IPS-18a (cell line): ENCODE data around the gene NEGR1.

ENCODE experiments used
- H3K27ac ChIP-seq: one replicate; pipeline ENCODE4 v1.5.1; 2013; ENCODE audit warnings: low read length
- H3K27me3 ChIP-seq: one replicate; pipeline ENCODE4 v1.6.1; 2013; ENCODE audit warnings: mild to moderate bottlenecking, low read length; ENCODE audit not compliant: control insufficient read depth, insufficient read depth
- H3K36me3 ChIP-seq: one replicate; pipeline ENCODE4 v1.6.1; 2013; ENCODE audit warnings: low read depth, low read length; ENCODE audit not compliant: control insufficient read depth
- H3K4me1 ChIP-seq: one replicate; pipeline ENCODE4 v1.6.1; 2013; ENCODE audit warnings: low read depth, low read length; ENCODE audit not compliant: control insufficient read depth
- H3K4me3 ChIP-seq: one replicate; pipeline ENCODE4 v1.5.1; 2013; ENCODE audit warnings: low read length
- H3K9ac ChIP-seq: one replicate; pipeline ENCODE4 v1.6.1; 2013; ENCODE audit warnings: mild to moderate bottlenecking, low read length, moderate library complexity
- H3K9me3 ChIP-seq: one replicate; pipeline ENCODE4 v1.6.1; 2013; ENCODE audit warnings: low read depth, low read length; ENCODE audit not compliant: control insufficient read depth

The NEGR1 gene

GRCh38 chr1:71583756-71584155 is 698.6 kb downstream of the NEGR1 start:
- Histone ChIP-seq H3K9ac (no peak overlapping the region), H3K4me1 (no peaks in the 10 kb centered on the region), H3K27me3 (no peaks in the 10 kb centered on the region), H3K9me3 (no peaks in the 10 kb centered on the region), H3K4me3 (no peak overlapping the region), H3K36me3 (no peaks in the 10 kb centered on the region), H3K27ac (no peak overlapping the region)

GRCh38 chr1:71582673-71583072 is 699.7 kb downstream of the NEGR1 start:
- Histone ChIP-seq H3K9ac (no peak overlapping the region), H3K27me3 (no peaks in the 10 kb centered on the region), H3K4me3 (no peak overlapping the region), H3K36me3 (no peaks in the 10 kb centered on the region), H3K27ac (no peak overlapping the region), H3K9me3 (no peaks in the 10 kb centered on the region), H3K4me1 (no peaks in the 10 kb centered on the region)

- Histone ChIP-seq H3K27ac (no peak overlapping the region), H3K4me1 (no peaks in the 10 kb centered on the region), H3K4me3 (no peak overlapping the region), H3K9me3 (no peaks in the 10 kb centered on the region), H3K27me3 (no peaks in the 10 kb centered on the region), H3K36me3 (no peaks in the 10 kb centered on the region), H3K9ac (no peak overlapping the region)
Observed at GRCh38 chr1:71577451-71578131, 704.7 kb downstream of the NEGR1 start.

- H3K9ac ChIP-seq, result no peak overlapping the region
- H3K27ac ChIP-seq, result no peak overlapping the region
- H3K27me3 ChIP-seq, result no peaks in the 10 kb centered on the region
- no peak overlapping the region for H3K4me3 ChIP-seq
- H3K9me3 ChIP-seq, result no peaks in the 10 kb centered on the region
- no peaks in the 10 kb centered on the region for H3K4me1 ChIP-seq
- H3K36me3 ChIP-seq, result no peaks in the 10 kb centered on the region
Observed at GRCh38 chr1:71572038-71572437, 710.3 kb downstream of the NEGR1 start.

- Histone ChIP-seq H3K27ac (no peak overlapping the region), H3K36me3 (no peaks in the 10 kb centered on the region), H3K9me3 (no peaks in the 10 kb centered on the region), H3K9ac (no peak overlapping the region), H3K4me1 (no peaks in the 10 kb centered on the region), H3K4me3 (no peak overlapping the region), H3K27me3 (no peaks in the 10 kb centered on the region)
Observed at GRCh38 chr1:71566413-71566812, 715.9 kb downstream of the NEGR1 start.

GRCh38 chr1:71565831-71566230 is 716.5 kb downstream of the NEGR1 start:
- H3K27me3 ChIP-seq, result no peaks in the 10 kb centered on the region
- no peaks in the 10 kb centered on the region for H3K9me3 ChIP-seq
- H3K4me3 ChIP-seq, result no peak overlapping the region
- H3K4me1 ChIP-seq, result no peaks in the 10 kb centered on the region
- no peak overlapping the region for H3K27ac ChIP-seq
- H3K36me3 ChIP-seq, result no peaks in the 10 kb centered on the region
- H3K9ac ChIP-seq, result no peak overlapping the region

- Histone ChIP-seq H3K36me3 (no peaks in the 10 kb centered on the region), H3K9me3 (no peaks in the 10 kb centered on the region), H3K4me1 (no peaks in the 10 kb centered on the region), H3K27ac (no peak overlapping the region), H3K4me3 (no peak overlapping the region), H3K27me3 (no peaks in the 10 kb centered on the region), H3K9ac (no peak overlapping the region)
Observed at GRCh38 chr1:71565262-71565661, 717.1 kb downstream of the NEGR1 start.

- Histone ChIP-seq H3K9me3 (no peaks in the 10 kb centered on the region), H3K36me3 (no peaks in the 10 kb centered on the region), H3K9ac (no peak overlapping the region), H3K27me3 (no peaks in the 10 kb centered on the region), H3K4me1 (no peaks in the 10 kb centered on the region), H3K4me3 (no peak overlapping the region), H3K27ac (no peak overlapping the region)
Observed at GRCh38 chr1:71562298-71562697, 720.0 kb downstream of the NEGR1 start.

GRCh38 chr1:71561729-71562128 is 720.6 kb downstream of the NEGR1 start:
- no peaks in the 10 kb centered on the region for H3K9me3 ChIP-seq
- no peak overlapping the region for H3K4me3 ChIP-seq
- H3K27me3 ChIP-seq, result no peaks in the 10 kb centered on the region
- H3K9ac ChIP-seq, result no peak overlapping the region
- no peaks in the 10 kb centered on the region for H3K36me3 ChIP-seq
- no peaks in the 10 kb centered on the region for H3K4me1 ChIP-seq
- H3K27ac ChIP-seq, result no peak overlapping the region

- no peaks in the 10 kb centered on the region for H3K9me3 ChIP-seq
- no peak overlapping the region for H3K9ac ChIP-seq
- no peaks in the 10 kb centered on the region for H3K36me3 ChIP-seq
- no peak overlapping the region for H3K4me3 ChIP-seq
- no peaks in the 10 kb centered on the region for H3K4me1 ChIP-seq
- H3K27me3 ChIP-seq, result no peaks in the 10 kb centered on the region
- H3K27ac ChIP-seq, result no peak overlapping the region
Observed at GRCh38 chr1:71561206-71561605, 721.1 kb downstream of the NEGR1 start.

- no peak overlapping the region for H3K4me3 ChIP-seq
- no peaks in the 10 kb centered on the region for H3K9me3 ChIP-seq
- no peaks in the 10 kb centered on the region for H3K27me3 ChIP-seq
- H3K27ac ChIP-seq, result no peak overlapping the region
- H3K36me3 ChIP-seq, result no peaks in the 10 kb centered on the region
- H3K4me1 ChIP-seq, result no peaks in the 10 kb centered on the region
- no peak overlapping the region for H3K9ac ChIP-seq
Observed at GRCh38 chr1:71559880-71560279, 722.5 kb downstream of the NEGR1 start.

- Histone ChIP-seq H3K27me3 (no peaks in the 10 kb centered on the region), H3K4me3 (no peak overlapping the region), H3K9ac (no peak overlapping the region)
Observed at GRCh38 chr1:71557138-71557537, 725.2 kb downstream of the NEGR1 start.

More at GRCh38 chr1:71557138-71557537, 725.2 kb downstream of the NEGR1 start:
- no peaks in the 10 kb centered on the region for H3K9me3 ChIP-seq
- H3K4me1 ChIP-seq, result no peaks in the 10 kb centered on the region
- no peaks in the 10 kb centered on the region for H3K36me3 ChIP-seq
- no peak overlapping the region for H3K27ac ChIP-seq
